Osteoblast (primary cell): Measurements from ENCODE around the gene RAB3GAP1. TPM values are rescaled to one million over a fixed set of nuclear protein-coding genes. Genes with fewer than 3 reads are reported as not detected.

Source experiments
- DNase-seq: peaks from one replicate; pipeline ENCODE4 v3.0.0; 2011; ENCODE audit warnings: low spot score, mixed read lengths; ENCODE audit not compliant: insufficient read length; ENCODE audit errors: missing footprints
- H2AFZ ChIP-seq: 2 replicates; pipeline ENCODE4 v1.6.0; 2011; ENCODE audit warnings: mild to moderate bottlenecking, low read length
- H3K27ac ChIP-seq: 2 replicates; pipeline ENCODE4 v1.5.1; 2011; ENCODE audit warnings: mild to moderate bottlenecking, low read depth, low read length, moderate library complexity
- H3K27me3 ChIP-seq: 2 replicates; pipeline ENCODE4 v1.6.0; 2012; ENCODE audit warnings: mild to moderate bottlenecking, control low read depth, inconsistent platforms, low read length, moderate library complexity; ENCODE audit not compliant: insufficient read depth
- H3K36me3 ChIP-seq: 2 replicates; pipeline ENCODE4 v1.5.1; 2011; ENCODE audit warnings: mild to moderate bottlenecking, low read length, control low read depth, moderate library complexity; ENCODE audit not compliant: insufficient read depth
- H3K4me1 ChIP-seq: 2 replicates; pipeline ENCODE4 v1.5.1; 2011; ENCODE audit warnings: mild to moderate bottlenecking, low read length, control low read depth, moderate library complexity; ENCODE audit not compliant: insufficient read depth
- H3K4me2 ChIP-seq: 2 replicates; pipeline ENCODE4 v1.6.0; 2011; ENCODE audit warnings: mild to moderate bottlenecking, low read length; ENCODE audit not compliant: insufficient read depth
- H3K4me3 ChIP-seq: fragments of 200-600 bp; sonication (generic); 3 replicates; pipeline ENCODE4 v1.5.1; 2012; ENCODE audit warnings: mild to moderate bottlenecking, low read length, inconsistent platforms; ENCODE audit not compliant: insufficient read depth
- H3K79me2 ChIP-seq: 2 replicates; pipeline ENCODE4 v1.6.0; 2012; ENCODE audit warnings: mild to moderate bottlenecking, low read length, control low read depth, inconsistent platforms; ENCODE audit not compliant: insufficient read depth
- H3K9me3 ChIP-seq: 2 replicates; pipeline ENCODE4 v1.5.1; 2011; ENCODE audit warnings: low read depth, low read length, control low read depth
- H4K20me1 ChIP-seq: 2 replicates; pipeline ENCODE4 v1.6.0; 2012; ENCODE audit warnings: mild to moderate bottlenecking, low read length, control low read depth; ENCODE audit not compliant: insufficient read depth
- CTCF ChIP-seq: IDR thresholded peaks from 2 replicates; pipeline ENCODE4 v1.5.1; 2011; ENCODE audit warnings: mild to moderate bottlenecking, low read depth, low read length, moderate library complexity; ENCODE audit errors: extremely low read depth
- total RNA-seq: library from RNA; depleted of rRNA; stranded (reverse); fragments of >200 nt; gene quantifications from 2 replicates; pipeline ENCODE4 v1.2.3, GENCODE V29; 2012

The RAB3GAP1 gene
- total RNA-seq, 1 donor = 90.5 TPM

- Histone ChIP-seq H2AFZ (no peak overlapping the region), H3K4me1 (peaks cover 4% of the 10 kb centered on the region), H3K4me3 (no peak overlapping the region), H3K9me3 (peaks cover 4% of the 10 kb centered on the region), H3K27me3 (no peaks in the 10 kb centered on the region), H3K27ac (peak overlapping the region; percentile 35), H3K4me2 (no peak overlapping the region), H3K36me3 (peaks cover 24% of the 10 kb centered on the region), H4K20me1 (peaks cover 11% of the 10 kb centered on the region), H3K79me2 (peaks cover 91% of the 10 kb centered on the region)
- no peak for TF ChIP-seq CTCF
- peak; percentile 35 for DNase-seq
Measured at GRCh38 chr2:135066710-135067109, 14.6 kb downstream of the RAB3GAP1 start.

- Histone ChIP-seq H3K27ac (no peak overlapping the region), H3K4me1 (no peaks in the 10 kb centered on the region), H3K9me3 (peaks cover 10% of the 10 kb centered on the region), H4K20me1 (peaks cover 3% of the 10 kb centered on the region), H3K27me3 (no peaks in the 10 kb centered on the region), H3K36me3 (peaks cover 15% of the 10 kb centered on the region), H3K4me2 (no peak overlapping the region), H3K4me3 (no peak overlapping the region), H3K79me2 (peaks cover 84% of the 10 kb centered on the region), H2AFZ (no peak overlapping the region)
- no peak for TF ChIP-seq CTCF
- DNase-seq = no peak
Measured at GRCh38 chr2:135072125-135072997, 20.3 kb downstream of the RAB3GAP1 start.

GRCh38 chr2:135074216-135074615 lies 22.1 kb downstream of the RAB3GAP1 start:
- no peaks in the 10 kb centered on the region for H3K27me3 ChIP-seq
- DNase-seq = no peak
- peaks cover 10% of the 10 kb centered on the region for H3K9me3 ChIP-seq
- no peak overlapping the region for H3K27ac ChIP-seq
- H3K4me3 ChIP-seq = no peak overlapping the region
- H4K20me1 ChIP-seq = no peaks in the 10 kb centered on the region
- peaks cover 13% of the 10 kb centered on the region for H3K36me3 ChIP-seq
- TF ChIP-seq CTCF = no peak
- peaks cover 81% of the 10 kb centered on the region for H3K79me2 ChIP-seq
- H3K4me2 ChIP-seq = no peak overlapping the region
- H3K4me1 ChIP-seq = no peaks in the 10 kb centered on the region
- no peak overlapping the region for H2AFZ ChIP-seq

- no peak overlapping the region for H2AFZ ChIP-seq
Measured at GRCh38 chr2:135076556-135076955, 24.5 kb downstream of the RAB3GAP1 start.

More at GRCh38 chr2:135076556-135076955, 24.5 kb downstream of the RAB3GAP1 start:
- peaks cover 78% of the 10 kb centered on the region for H3K79me2 ChIP-seq
- DNase-seq = no peak
- H3K4me2 ChIP-seq = no peak overlapping the region
- TF ChIP-seq CTCF = no peak
- H3K9me3 ChIP-seq = peaks cover 8% of the 10 kb centered on the region
- no peak overlapping the region for H3K4me3 ChIP-seq
- no peak overlapping the region for H3K27ac ChIP-seq
- H3K36me3 ChIP-seq = peaks cover 6% of the 10 kb centered on the region
- peaks cover 9% of the 10 kb centered on the region for H4K20me1 ChIP-seq
- no peaks in the 10 kb centered on the region for H3K27me3 ChIP-seq
- no peaks in the 10 kb centered on the region for H3K4me1 ChIP-seq
